Measurements from ENCODE around the gene ATP1A1. TPM values are rescaled to one million over a fixed set of nuclear protein-coding genes. Genes with fewer than 3 reads are reported as not detected.

Gene ATP1A1
- total RNA-seq, 1 donor from 2014 or later, result 240 TPM

Other genes with a start within 250 kb of the ATP1A1 start
- 35.3 and 37.8 TPM in 2 replicates for gene CD58, start 197.8 kb downstream of the ATP1A1 start, total RNA-seq